Measurements from ENCODE around the gene ELL. TPM values are rescaled to one million over a fixed set of nuclear protein-coding genes. Genes with fewer than 3 reads are reported as not detected.

Gene ELL
- total and polyA plus RNA-seq, 2 experiments from 2014 or later: 11.3 to 20.1 TPM

- Histone ChIP-seq H3F3A (replicated peaks; ENCODE audit: low read depth) (0 out of 2 replicates have a peak, but pooled peaks cover 3% of the 10 kb centered on the region), H4K20me1 (replicated peaks; ENCODE audit: insufficient read depth) (peaks cover 22% of the 10 kb centered on the region), H2AFZ (no peak overlapping the region), H3K4me1 (ENCODE audit: insufficient read depth) (no peaks in the 10 kb centered on the region), H3K9me2 (ENCODE audit: insufficient read depth) (no peaks in the 10 kb centered on the region), H3K4me3 (no peak overlapping the region), H3K4me2 (no peak overlapping the region), H3K27me3 (ENCODE audit: insufficient read depth) (no peaks in the 10 kb centered on the region), H3K36me3 (ENCODE audit: insufficient read depth) (no peaks in the 10 kb centered on the region), H3K79me2 (replicated peaks; ENCODE audit: insufficient read depth) (peaks cover 79% of the 10 kb centered on the region), H3K27ac (ENCODE audit: low read depth) (no peak overlapping the region)
- Mint-ChIP-seq H3K27me3 (ENCODE audit: insufficient read depth, low read depth, poor library complexity) (peaks cover 11% of the 10 kb centered on the region), H3K36me3 (ENCODE audit: low read depth) (no peaks in the 10 kb centered on the region; the same call in 2 of the 3 replicates), H3K9me3 (no peaks in the 10 kb centered on the region; the same call in 2 of the 3 replicates), H3K4me1 (peaks cover 11% of the 10 kb centered on the region), H3K27ac (no peak overlapping the region), H3K4me3 (no peak overlapping the region; the same call in 2 of the 3 replicates)
- ATAC-seq (no peak), DNase-seq (ENCODE audit: low spot score) (no peak)
- TF ChIP-seq EZH2 (IDR thresholded peaks at IDR 0.05; ENCODE audit: low read depth, unreplicated experiment): no peak
- no peak for TF ChIP-seq ETS1 (IDR thresholded peaks at IDR 0.05)
- no peak for TF ChIP-seq POLR2AphosphoS5 (IDR thresholded peaks at IDR 0.05; ENCODE audit: low read depth)
- no peak for TF ChIP-seq NANOG (IDR thresholded peaks at IDR 0.05; ENCODE audit: borderline replicate concordance)
These were observed 19.6 kb downstream of the ELL start for GRCh38 chr19:18502246-18502637.

DNA sequence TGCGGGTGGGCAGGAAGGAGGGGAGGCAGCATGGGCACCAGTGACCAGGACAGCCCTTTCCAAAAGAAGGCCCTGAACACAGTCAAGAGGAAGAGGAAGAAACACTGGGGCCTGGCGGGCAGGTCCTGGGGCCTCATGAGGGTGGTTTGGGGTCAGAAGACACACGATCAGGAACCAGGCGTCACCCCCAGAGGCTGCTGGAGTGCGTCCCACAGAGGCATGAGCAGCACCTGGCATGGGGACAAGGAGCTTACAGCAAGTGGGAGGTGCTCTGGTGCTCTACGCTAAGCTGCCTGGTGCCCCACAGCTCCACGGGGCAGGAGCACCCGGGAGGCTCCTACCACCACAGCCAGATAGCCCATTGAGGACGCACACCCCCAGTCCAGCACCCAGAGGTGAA is 20.0 kb downstream of the ELL start:
- Histone ChIP-seq H3K79me2 (replicated peaks; ENCODE audit: insufficient read depth) (peaks cover 80% of the 10 kb centered on the region), H3K4me2 (no peak overlapping the region), H4K20me1 (replicated peaks; ENCODE audit: insufficient read depth) (peaks cover 22% of the 10 kb centered on the region), H3K27ac (ENCODE audit: low read depth) (no peak overlapping the region), H3K9me2 (ENCODE audit: insufficient read depth) (no peaks in the 10 kb centered on the region), H3K4me3 (no peak overlapping the region), H3F3A (replicated peaks; ENCODE audit: low read depth) (0 out of 2 replicates have a peak, but pooled peaks cover 2% of the 10 kb centered on the region), H3K27me3 (ENCODE audit: insufficient read depth) (no peaks in the 10 kb centered on the region), H2AFZ (no peak overlapping the region), H3K4me1 (ENCODE audit: insufficient read depth) (no peaks in the 10 kb centered on the region), H3K36me3 (ENCODE audit: insufficient read depth) (no peaks in the 10 kb centered on the region)
- no peak overlapping the region for H3K4me3 Mint-ChIP-seq
- no peaks in the 10 kb centered on the region; the same call in 2 of the 3 replicates for H3K9me3 Mint-ChIP-seq
- H3K27ac Mint-ChIP-seq: no peak overlapping the region
- H3K27me3 Mint-ChIP-seq (ENCODE audit: insufficient read depth, low read depth, poor library complexity): peaks cover 11% of the 10 kb centered on the region
- ATAC-seq: no peak
- no peaks in the 10 kb centered on the region; the same call in 2 of the 3 replicates for H3K36me3 Mint-ChIP-seq (ENCODE audit: low read depth)
- TF ChIP-seq JUNB (IDR thresholded peaks at IDR 0.05; ENCODE audit: unreplicated experiment) (no peak), NANOG (IDR thresholded peaks at IDR 0.05; ENCODE audit: borderline replicate concordance) (no peak), ETS1 (IDR thresholded peaks at IDR 0.05) (no peak), ZNF331 (CRISPR knock-in tag; IDR thresholded peaks at IDR 0.05; ENCODE audit: low read depth) (no peak), STAT1 (IDR thresholded peaks at IDR 0.05; ENCODE audit: unreplicated experiment) (no peak), EZH2phosphoT487 (IDR thresholded peaks at IDR 0.05; ENCODE audit: unreplicated experiment) (no peak)
- TF ChIP-seq, protein P1, sequence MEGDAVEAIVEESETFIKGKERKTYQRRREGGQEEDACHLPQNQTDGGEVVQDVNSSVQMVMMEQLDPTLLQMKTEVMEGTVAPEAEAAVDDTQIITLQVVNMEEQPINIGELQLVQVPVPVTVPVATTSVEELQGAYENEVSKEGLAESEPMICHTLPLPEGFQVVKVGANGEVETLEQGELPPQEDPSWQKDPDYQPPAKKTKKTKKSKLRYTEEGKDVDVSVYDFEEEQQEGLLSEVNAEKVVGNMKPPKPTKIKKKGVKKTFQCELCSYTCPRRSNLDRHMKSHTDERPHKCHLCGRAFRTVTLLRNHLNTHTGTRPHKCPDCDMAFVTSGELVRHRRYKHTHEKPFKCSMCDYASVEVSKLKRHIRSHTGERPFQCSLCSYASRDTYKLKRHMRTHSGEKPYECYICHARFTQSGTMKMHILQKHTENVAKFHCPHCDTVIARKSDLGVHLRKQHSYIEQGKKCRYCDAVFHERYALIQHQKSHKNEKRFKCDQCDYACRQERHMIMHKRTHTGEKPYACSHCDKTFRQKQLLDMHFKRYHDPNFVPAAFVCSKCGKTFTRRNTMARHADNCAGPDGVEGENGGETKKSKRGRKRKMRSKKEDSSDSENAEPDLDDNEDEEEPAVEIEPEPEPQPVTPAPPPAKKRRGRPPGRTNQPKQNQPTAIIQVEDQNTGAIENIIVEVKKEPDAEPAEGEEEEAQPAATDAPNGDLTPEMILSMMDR (conservative IDR thresholded peaks at IDR 0.05; ENCODE audit: low read depth in 2 of 2): no peak
- peaks cover 10% of the 10 kb centered on the region for H3K4me1 Mint-ChIP-seq
- DNase-seq (ENCODE audit: low spot score): no peak
